K562 (cell line): ENCODE measurements around the gene MRNIP. TPM values are rescaled to one million over a fixed set of nuclear protein-coding genes. Genes with fewer than 3 reads are reported as not detected.

Experiments
- ATAC-seq: fragments of 200-7000 bp; cut with Tn5 transposase; 3 replicates; pipeline ENCODE4 v1.9.1; 2020; ENCODE audit warnings: moderate library complexity
- BruUV-seq: library from RNA; stranded (reverse); fragments of 400-500 nt; replicated peaks from 2 replicates; lab custom pipeline; 2021; lab: Mats Ljungman, UMichigan
- CTCF ChIA-PET: fragments of 300-600 bp; formaldehyde crosslinking; extraction: SDS; loops from one replicate; lab custom pipeline; 2021; ENCODE audit warnings: low intra/inter-chr PET ratio; lab: Yijun Ruan, JAX
- POLR2A ChIA-PET: fragments of 300-600, 350-650 bp; sonication (Branson Sonifier 250); formaldehyde crosslinking; extraction: SDS; loops from one replicate; lab custom pipeline; 2021; ENCODE audit warnings: antibody characterized with exemption, inconsistent platforms; lab: Yijun Ruan, JAX
- DNase-seq, 4 experiments: peaks; one replicate each; pipeline versions ENCODE4 v3.0.0 to v3.0.0-alpha.2; 2011 to 2018; ENCODE audit warnings: low spot score in 3 of 4, mixed read lengths in 3 of 4; ENCODE audit errors: extremely low read depth in 1 of 4
- FAIRE-seq: peaks from 2 replicates; lab custom pipeline; 2011; peaks lifted over from hg19 to GRCh38; lab: Jason Lieb, UNC
- H2AFZ ChIP-seq: 2 replicates; pipeline ENCODE4 v1.6.0; 2011; ENCODE audit warnings: low read depth, low read length, control low read depth, inconsistent platforms
- H3K27ac ChIP-seq: fragments of 200-600 bp; 3 replicates; pipeline ENCODE4 v1.8.0; 2011; ENCODE audit warnings: low read depth, mild to moderate bottlenecking, control low read depth, inconsistent platforms, low read length, moderate library complexity, mixed read lengths; ENCODE audit errors: extremely low read depth
- H3K27me3 ChIP-seq, 2 experiments: fragments of 300-600 bp in 1 of 2; 2 replicates in 1 of 2; 3 replicates in 1 of 2; pipeline versions ENCODE4 v1.6.0 to v1.8.0; 2011; ENCODE audit warnings: inconsistent platforms in 2 of 2, low read length in 2 of 2, mild to moderate bottlenecking in 1 of 2, mixed read lengths in 1 of 2, moderate library complexity in 1 of 2; ENCODE audit not compliant: control insufficient read depth in 2 of 2, insufficient read depth in 2 of 2
- H3K36me3 ChIP-seq: fragments of 300-600 bp; 3 replicates; pipeline ENCODE4 v1.8.0; 2011; ENCODE audit warnings: mild to moderate bottlenecking, low read length, inconsistent platforms; ENCODE audit not compliant: control insufficient read depth, insufficient read depth
- H3K4me1 ChIP-seq, 2 experiments: fragments of 200-600 bp in 1 of 2; replicated peaks in 1 of 2; 2 replicates in 1 of 2; 3 replicates in 1 of 2; pipeline versions ENCODE4 v1.5.1 to v1.8.0; 2011; ENCODE audit warnings: inconsistent platforms in 2 of 2, low read length in 2 of 2, mild to moderate bottlenecking in 1 of 2, mixed read lengths in 1 of 2, moderate library complexity in 1 of 2; ENCODE audit not compliant: control insufficient read depth in 2 of 2, insufficient read depth in 2 of 2
- H3K4me2 ChIP-seq: 2 replicates; pipeline ENCODE4 v1.6.1; 2011; ENCODE audit warnings: low read length, control low read depth, inconsistent platforms, mixed read lengths; ENCODE audit not compliant: insufficient read depth
- H3K4me3 ChIP-seq: fragments of 200-600 bp; sonication (generic), shearing (Covaris generic); 2 replicates; pipeline ENCODE4 v1.5.1; 2016; ENCODE audit warnings: control low read depth, inconsistent platforms
- H3K79me2 ChIP-seq: fragments of 200-600 bp; 3 replicates; pipeline ENCODE4 v1.8.0; 2011; ENCODE audit warnings: low read length, inconsistent platforms; ENCODE audit not compliant: control insufficient read depth, insufficient read depth
- H3K9ac ChIP-seq, 2 experiments: 2 replicates each; pipeline versions ENCODE4 v1.6.0 to v1.6.1; 2011; ENCODE audit warnings: low read depth in 2 of 2, low read length in 2 of 2, control low read depth in 1 of 2, inconsistent platforms in 1 of 2, mild to moderate bottlenecking in 1 of 2, mixed read lengths in 1 of 2; ENCODE audit not compliant: insufficient read depth in 1 of 2
- H3K9me1 ChIP-seq: one replicate; pipeline ENCODE4 v1.6.0; 2011; ENCODE audit warnings: inconsistent platforms, mild to moderate bottlenecking, low read length, moderate library complexity; ENCODE audit not compliant: control insufficient read depth, insufficient read depth
- H3K9me3 ChIP-seq: replicated peaks from 2 replicates; pipeline ENCODE4 v1.5.1; 2011; ENCODE audit warnings: low read depth, low read length, inconsistent platforms; ENCODE audit not compliant: control insufficient read depth, insufficient read depth
- H4K20me1 ChIP-seq: replicated peaks from 2 replicates; pipeline ENCODE4 v1.6.1; 2011; ENCODE audit warnings: low read length, inconsistent platforms, mixed read lengths; ENCODE audit not compliant: control insufficient read depth, insufficient read depth
- CHD7 ChIP-seq: fragments of 200-600 bp; sonication (generic); IDR thresholded peaks from one replicate; pipeline ENCODE4 v1.6.1; 2012; ENCODE audit warnings: mild to moderate bottlenecking, low read depth, low read length, inconsistent platforms
- E2F3 ChIP-seq: fragments of 250-450 bp; sonication (Bioruptor Pico); IDR thresholded peaks from 2 replicates; pipeline ENCODE4 v1.4.0; 2020; ENCODE audit warnings: mild to moderate bottlenecking
- PCBP1 ChIP-seq: fragments of 200-400 bp; formaldehyde crosslinking; IDR thresholded peaks from 2 replicates; pipeline ENCODE4 v1.6.1; 2018; ENCODE audit warnings: mild to moderate bottlenecking, low read depth, low read length; ENCODE audit not compliant: poor library complexity, severe bottlenecking
- POLR2G ChIP-seq: fragments of 200-400 bp; formaldehyde crosslinking; IDR thresholded peaks from 2 replicates; pipeline ENCODE4 v1.6.1; 2017; ENCODE audit warnings: low read depth, mild to moderate bottlenecking, antibody characterized with exemption, low read length, moderate library complexity
- VEZF1 ChIP-seq: fragments of 200-800 bp; sonication (Bioruptor generic); IDR thresholded peaks from 2 replicates; pipeline ENCODE4 v1.6.1; 2017; ENCODE audit warnings: missing genetic modification characterization, missing compliant biosample characterization
- WGBS: fragments of 100-300 bp; shearing (Covaris generic); methylation state at CpG from one replicate; pipeline ENCODE4 v1.1.6; 2016; ENCODE audit warnings: low coverage, mixed read lengths; ENCODE audit not compliant: insufficient coverage; ENCODE audit errors: missing lambda C conversion rate; 5-methylcytosine and 5-hydroxymethylcytosine counted together
- in situ Hi-C: fragments of 300-500 bp; cut with MboI; formaldehyde crosslinking; loops from 4 replicates; pipeline ENCODE4 v1.15.0; 2018; ENCODE audit warnings: inconsistent platforms, mixed read lengths
- intact Hi-C: fragments of 100-400 bp; cut with micrococcal nuclease; formaldehyde crosslinking; loops from 2 replicates; pipeline ENCODE4 v1.14.2; 2022
- polyA plus RNA-seq, 8 experiments: library from polyadenylated mRNA; depleted of rRNA in 4 of 8; stranded (reverse) in 5 of 8; unstranded in 3 of 8; fragments of >200 nt; fragmentation: Nextera tagmentation in 2 of 8; fragmentation: Illumina TruSeq in 1 of 8; extraction: Ambion mirVana in 2 of 8; extraction: Trizol in 1 of 8; gene quantifications; 2 replicates each; pipeline versions ENCODE4 v1.2.1 to v1.2.3, GENCODE V29; 2011 to 2014; ENCODE audit warnings: inconsistent platforms in 1 of 8, missing spikeins in 1 of 8
- total RNA-seq, 7 experiments: library from RNA; depleted of rRNA in 6 of 7; stranded (reverse); fragments of >200 nt in 6 of 7; fragmentation: Illumina TruSeq in 2 of 7; extraction: Trizol in 2 of 7; gene quantifications; 2 replicates each; pipeline versions ENCODE4 v1.2.1 to v1.2.3, GENCODE V29; 2011 to 2021; ENCODE audit warnings: low replicate concordance in 1 of 7

Gene MRNIP
- total and polyA plus RNA-seq, 9 of the 15 experiments (the other 6 are each of a cell fraction or from before 2014, with no cell fraction given), result 3.6 to 39.0 (median 16.8) TPM

- no peaks in the 10 kb centered on the region for H3K27me3 ChIP-seq
- POLR2A ChIA-PET, result interaction anchor here (1.6 kb wide), 1 partner anchor 11 kb away, joined by 4 read pairs; no protein-coding TSS in a partner anchor
- H3K4me3 ChIP-seq, result no peak overlapping the region
- BruUV-seq, result no TSS peak
- intact Hi-C loops, result no loop called here
- H3K79me2 ChIP-seq, result peaks cover 69% of the 10 kb centered on the region
- ATAC-seq (no peak), DNase-seq (no peak), FAIRE-seq (no peak)
- peaks cover 8% of the 10 kb centered on the region for H4K20me1 ChIP-seq
- H3K9ac ChIP-seq, result no peak overlapping the region
- H3K4me1 ChIP-seq, result peaks cover 33 to 72% of the 10 kb centered on the region in 2 experiments
- CTCF ChIA-PET, result no interaction called here
- 67% methylated on average over 3 of the region's 72 CpGs for WGBS
- H3K9me1 ChIP-seq, result peaks cover 1% of the 10 kb centered on the region
- no peak overlapping the region for H3K4me2 ChIP-seq
- H3K36me3 ChIP-seq, result peaks cover 39% of the 10 kb centered on the region; the same call in 2 of the 3 replicates
- in situ Hi-C loops, result no loop called here
- H2AFZ ChIP-seq, result no peak overlapping the region
- peak overlapping the region; percentile 40; the same call in 2 of the 3 replicates for H3K27ac ChIP-seq
- no peaks in the 10 kb centered on the region for H3K9me3 ChIP-seq
- no peak for TF ChIP-seq CHD7
- peak; percentile 54 for TF ChIP-seq PCBP1
- TF ChIP-seq VEZF1 (CRISPR knock-in tag), result 0 out of 2 replicates have a peak, but pooled peaks have one; percentile 13
- peak; percentile 47 for TF ChIP-seq POLR2G
- no peak for TF ChIP-seq E2F3
Observed at GRCh38 chr5:179816796-179817469, 41.7 kb downstream of the MRNIP start.
